NCI-H1436 treated with DMSO at 0.1 percent for 48 hours (cell line): ENCODE measurements around the gene RNF186.
"Not testable (repeated sequence)": the region's sequence is repeated elsewhere in the genome, so short reads cannot be mapped to it uniquely, and the experiment has no call there.

Source experiments
- DNase-seq: peaks from one replicate; lab custom pipeline; 2025; lab: John Stamatoyannopoulos, UW

Gene RNF186, protein sequence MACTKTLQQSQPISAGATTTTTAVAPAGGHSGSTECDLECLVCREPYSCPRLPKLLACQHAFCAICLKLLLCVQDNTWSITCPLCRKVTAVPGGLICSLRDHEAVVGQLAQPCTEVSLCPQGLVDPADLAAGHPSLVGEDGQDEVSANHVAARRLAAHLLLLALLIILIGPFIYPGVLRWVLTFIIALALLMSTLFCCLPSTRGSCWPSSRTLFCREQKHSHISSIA

DNA sequence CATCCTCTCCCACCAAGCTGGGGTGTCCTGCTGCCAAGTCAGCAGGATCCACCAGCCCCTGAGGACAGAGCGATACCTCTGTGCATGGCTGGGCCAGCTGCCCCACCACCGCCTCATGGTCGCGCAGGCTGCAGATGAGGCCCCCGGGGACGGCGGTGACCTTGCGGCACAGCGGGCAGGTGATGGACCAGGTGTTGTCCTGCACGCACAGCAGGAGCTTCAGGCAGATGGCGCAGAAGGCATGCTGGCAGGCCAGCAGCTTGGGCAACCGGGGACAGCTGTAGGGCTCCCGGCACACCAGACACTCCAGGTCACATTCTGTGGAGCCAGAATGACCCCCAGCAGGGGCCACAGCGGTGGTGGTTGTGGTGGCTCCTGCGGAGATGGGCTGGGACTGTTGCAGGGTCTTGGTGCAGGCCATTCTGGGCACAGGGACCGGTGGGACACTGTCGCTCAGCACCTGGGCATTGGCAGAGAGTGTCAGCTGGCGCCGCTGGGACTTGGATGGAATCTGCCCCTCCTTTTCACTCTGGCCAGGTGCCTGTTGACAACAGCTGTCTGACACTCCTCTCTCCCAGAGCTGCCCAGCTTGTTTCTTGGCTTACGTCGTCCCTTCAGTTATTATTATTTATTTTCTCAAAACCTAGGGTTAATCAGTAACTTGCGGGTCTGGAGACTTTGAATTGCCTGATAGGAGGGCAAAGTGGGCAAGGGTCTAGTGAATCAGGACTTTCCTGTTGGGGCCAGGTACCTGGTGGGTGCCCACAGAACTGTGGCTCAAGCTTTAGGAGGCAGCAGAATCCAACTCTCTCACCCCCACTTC, at the start of gene RNF186:
Gene RNF186 (minus strand): TSS at position 603 of the 823 bp plus-strand sequence. CDS start 182 bp downstream, at position 421.
- no peak for DNase-seq

DNA sequence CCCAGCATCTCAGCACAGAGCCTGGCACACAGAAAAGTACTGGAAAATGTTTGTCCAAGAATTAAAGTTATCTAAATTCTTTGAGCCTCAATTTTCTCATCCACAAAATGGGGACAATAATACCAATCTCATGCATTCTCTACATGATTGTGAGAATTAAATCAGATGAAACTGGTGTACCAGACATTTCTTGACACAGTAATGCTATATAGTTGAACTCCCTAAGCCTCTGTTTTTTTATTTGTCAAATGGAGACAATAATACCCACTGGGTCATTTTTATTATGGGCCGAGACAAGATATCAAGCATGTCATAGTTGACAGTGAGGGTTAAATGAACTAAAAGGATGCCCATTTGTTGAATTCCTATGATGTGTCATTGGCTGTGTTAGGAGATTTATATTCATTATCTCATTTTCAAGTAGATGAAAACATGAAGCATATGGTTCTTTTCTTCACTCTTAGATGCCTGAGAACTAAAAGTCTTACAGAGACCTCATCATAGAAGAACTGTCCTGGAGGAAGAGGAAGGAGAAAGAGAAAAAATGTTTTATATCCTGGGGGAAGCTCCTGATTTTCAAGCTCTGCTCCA, 49.6 kb upstream of the RNF186 start:
- no peak for DNase-seq

DNA sequence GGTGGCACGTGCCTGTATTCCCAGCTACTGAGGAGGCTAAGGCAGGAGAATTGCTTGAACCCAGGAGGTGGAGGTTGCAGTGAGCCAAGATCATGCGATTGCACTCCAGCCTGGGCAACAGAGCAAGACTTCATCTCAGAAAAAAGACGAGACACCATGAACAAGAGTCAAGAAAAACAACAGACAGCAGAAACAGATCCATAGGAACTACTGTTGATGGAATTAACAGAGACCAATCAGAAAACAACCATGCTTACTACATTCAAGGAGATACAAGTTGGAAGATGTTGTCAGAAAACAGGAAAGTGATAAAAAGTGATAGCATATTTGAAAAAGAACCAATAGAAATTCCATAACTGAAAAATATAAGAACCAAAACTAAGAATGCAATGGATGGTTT, 47.9 kb upstream of the RNF186 start:
- DNase-seq = no peak

DNA sequence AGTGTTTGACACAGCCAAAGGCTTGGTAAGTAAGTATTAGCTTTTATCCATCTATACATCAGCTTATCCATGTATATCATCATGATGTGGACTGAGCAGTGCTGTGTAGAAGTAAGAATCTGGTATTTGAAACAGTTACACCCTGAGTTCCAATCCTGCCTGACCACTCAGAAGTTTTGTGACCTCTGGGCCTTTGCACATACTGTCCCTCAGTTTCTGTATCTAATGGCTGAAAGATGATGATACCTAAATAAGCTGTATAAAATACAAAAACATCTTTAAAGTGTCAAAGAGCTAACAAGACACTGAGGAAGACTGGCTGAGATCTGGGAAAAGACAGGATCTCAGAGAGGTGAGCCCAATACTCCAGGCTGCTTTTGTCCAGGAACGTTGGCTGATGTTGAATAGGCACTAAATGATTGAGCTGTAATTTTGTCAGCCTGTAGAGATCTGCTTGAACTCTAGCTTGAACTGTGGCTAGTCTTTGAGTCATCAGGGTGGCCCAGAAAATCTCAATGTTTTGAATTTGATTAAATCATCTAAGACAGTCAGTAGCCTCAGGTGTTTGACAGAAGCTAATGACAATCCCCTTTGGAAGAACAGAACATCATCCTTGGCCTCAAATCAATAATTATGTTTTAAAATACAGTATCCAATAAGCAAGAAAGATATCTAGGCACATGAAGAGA, 46.9 kb upstream of the RNF186 start:
- no peak for DNase-seq

DNA sequence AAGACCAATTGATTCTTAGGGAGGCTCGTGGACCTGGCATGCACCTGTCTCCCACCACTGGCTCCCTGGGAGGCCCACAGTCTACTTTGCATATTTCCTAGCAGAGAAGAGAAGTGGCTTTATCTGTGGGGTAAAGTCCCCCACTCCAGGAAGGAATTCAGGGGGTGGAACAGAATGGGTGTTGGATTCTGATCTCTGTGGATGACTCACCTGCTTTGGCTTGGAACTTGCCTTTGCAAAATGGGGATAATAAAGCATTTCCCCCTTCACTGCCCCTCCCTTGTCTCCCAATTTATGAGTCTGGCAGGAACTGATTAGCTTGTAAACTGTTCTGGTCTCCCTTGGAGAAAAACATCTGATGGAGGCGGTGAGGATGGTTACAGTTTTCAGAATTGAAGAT, 46.0 kb upstream of the RNF186 start:
- DNase-seq = no peak

DNA sequence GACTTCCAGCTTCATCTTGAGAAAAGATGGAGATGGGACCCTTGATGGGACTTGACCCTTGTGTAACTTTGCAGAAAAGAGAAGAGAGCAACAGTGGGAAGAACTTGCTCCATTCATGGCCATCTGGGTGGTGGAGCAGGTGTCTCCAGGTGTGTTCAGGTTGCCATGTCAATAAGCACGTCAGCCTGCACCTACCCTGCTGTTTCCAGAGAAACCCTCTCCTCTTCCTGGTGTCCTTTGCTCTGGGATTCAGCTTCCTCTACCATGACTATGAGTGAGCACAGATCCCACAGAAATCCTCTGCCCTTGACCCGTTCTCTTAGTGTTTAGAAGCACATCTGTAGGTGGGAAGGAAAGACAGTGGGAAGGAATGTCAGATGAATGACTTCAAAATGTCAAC, 45.3 kb upstream of the RNF186 start:
- no peak for DNase-seq

DNA sequence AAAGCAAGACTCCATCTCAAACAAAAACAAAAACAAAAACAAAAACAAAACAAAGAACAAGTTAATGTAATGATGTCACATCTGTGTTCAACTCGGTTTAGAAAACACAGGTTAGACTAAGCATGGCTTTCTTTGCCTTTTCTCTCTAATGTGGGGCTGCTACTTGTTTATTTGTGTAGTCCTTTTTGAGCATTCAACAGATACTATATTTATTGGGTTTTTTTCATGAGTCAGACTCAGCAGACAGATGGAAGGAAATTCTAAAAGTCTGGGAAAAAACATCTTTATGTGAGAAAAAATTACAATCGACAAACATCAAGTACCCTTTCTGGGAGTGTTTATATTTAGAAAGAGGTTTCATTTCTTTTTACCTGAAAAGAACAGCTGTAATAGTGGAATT, 44.8 kb upstream of the RNF186 start:
- no peak for DNase-seq

DNA sequence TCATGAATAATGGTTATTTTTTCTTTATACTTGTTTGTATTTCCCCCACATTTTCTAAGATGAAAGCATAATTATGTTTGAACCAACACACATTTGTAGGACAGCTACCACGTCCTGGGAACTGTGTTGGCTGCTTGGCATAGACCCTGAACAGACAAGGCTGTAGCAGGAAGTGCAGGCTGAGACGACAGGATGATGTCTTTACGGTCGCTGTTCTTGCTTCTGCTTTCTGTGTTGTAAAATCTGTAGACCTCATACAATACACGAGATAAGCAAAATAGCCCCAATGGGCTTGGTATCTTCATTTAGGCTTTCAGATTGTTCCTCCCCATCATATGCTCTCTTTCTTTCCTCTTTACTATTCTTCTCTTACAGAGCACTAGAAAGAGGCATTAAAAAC, 43.8 kb upstream of the RNF186 start:
- no peak for DNase-seq

DNA sequence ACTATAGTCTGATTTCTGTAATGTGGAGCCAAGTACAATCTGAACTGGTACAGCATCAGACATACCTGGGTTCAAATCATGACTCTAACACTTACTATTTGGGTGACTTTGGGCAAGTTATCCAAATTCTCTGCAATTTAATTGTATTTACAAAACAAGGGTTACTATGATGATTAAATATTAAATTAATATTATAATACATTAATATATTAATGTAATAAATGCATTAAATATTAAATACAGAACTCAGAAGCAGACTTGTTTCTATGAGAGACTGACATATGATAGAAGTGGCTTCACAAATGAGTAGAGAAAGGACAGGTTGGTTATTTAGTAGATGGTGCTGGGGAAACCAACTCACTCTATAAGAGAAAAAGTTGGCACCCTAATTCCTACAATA, 39.8 kb upstream of the RNF186 start:
- DNase-seq = no peak

DNA sequence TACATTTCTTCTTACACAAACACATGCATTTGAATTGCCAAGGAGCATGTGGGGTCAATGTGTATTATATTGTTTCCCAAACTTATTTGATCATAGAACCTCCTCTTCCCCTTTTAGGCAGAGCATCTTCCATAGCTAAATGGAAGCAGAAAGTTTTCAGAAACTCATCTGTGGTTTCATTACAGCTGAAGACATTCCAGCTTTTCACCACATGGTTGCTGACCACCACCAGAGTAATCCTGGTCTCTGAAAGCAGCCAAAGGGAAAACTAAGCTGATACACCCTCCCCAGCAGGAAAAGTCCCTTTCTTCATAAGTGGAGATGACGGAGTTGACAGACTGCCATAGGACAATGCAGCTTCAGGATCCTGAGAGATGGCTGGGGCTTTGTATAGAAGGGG, 37.0 kb upstream of the RNF186 start:
- DNase-seq = no peak

DNA sequence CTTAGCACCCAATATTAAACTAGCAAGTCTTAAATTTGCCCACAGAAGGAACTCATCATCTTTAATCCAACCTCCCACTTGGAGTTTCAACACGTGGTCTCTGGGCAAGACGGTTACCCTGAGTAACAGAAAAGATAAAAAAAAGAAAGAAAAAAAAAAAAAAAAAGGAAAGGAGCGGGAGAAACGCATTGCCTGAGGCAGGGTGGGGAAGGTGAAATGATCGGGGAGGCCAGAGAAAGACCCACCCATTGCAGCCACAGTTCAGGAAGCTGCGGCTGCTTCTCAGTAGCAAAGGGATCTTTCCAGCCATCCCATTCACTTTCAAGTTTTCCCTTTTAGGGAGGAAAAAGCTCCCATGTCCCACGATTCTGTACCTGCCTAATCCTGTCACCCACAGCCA, 35.1 kb upstream of the RNF186 start:
- DNase-seq = no peak

DNA sequence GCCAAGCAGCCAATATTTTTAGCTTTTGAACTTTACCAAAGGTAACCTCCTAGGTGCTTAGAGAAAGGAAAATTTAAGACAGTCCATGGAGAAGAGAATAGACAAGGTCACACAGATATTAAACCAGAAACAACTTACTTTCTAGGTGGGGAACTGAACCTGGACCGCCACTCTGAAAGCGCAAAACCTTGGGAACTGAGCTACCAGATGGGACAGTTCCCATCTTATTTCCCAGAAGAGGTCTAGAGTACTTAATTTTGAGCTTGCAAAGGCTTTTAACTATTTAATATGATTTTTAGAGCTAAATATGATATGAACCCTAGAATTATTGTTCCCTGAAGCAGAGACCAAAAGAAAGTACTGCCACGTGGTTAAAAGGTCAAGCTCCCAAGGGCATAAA, 34.2 kb upstream of the RNF186 start:
- not testable (repeated sequence) for DNase-seq

DNA sequence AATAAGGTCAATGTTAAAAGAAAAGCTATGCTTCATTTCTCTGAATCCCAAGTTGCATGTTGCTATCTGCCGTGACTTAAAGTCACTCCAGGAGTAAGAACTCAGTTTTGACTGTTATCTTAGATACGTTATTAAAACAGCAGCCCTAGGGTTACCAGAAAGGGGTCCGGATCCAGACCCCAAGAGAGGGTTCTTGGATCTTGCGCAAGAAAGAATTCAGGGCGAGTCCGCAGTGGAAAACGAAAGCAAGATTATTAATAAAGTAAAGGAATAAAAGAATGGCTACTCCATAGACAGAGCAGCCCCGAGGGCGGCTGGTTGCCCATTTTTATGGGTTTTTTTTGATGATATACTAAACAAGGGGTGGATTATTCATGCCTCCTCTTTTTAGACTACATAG, 32.3 kb upstream of the RNF186 start:
- not testable (repeated sequence) for DNase-seq

DNA sequence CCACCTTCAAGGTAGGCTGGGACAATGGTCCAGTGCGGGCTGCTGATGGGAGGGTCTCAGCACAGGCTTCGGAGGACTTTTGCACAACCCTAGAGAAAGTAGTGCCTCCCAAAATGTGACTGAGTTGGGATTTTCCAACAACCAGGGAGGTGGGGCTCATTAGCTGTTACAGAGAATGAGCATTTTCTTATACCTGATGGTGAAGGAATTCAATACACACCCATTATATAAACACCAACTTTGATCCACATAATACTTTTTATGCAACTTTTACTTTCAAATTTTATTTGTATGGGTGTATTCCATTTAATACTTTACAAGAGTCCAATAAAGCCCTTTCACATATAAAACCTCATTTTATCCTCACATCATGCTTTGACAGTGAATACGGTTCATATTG, 31.3 kb upstream of the RNF186 start:
- no peak for DNase-seq

DNA sequence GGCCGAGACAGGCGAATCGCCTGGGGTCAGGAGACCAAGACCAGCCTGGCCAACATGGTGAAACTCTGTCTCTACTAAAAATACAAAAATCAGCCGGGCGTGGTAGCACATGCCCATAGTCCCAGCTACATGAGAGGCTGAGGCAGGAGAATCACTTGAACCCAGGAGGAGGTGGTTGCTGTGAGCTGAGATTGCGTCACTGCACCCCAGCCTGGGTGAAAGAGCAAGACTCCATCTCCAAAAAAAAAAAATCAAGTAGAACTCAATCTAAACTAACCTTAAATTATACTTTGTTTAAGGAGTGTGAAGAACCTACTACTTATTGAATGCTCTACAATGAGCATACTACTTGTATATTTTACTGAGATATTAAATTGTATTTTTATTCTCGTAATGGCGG, 30.5 kb upstream of the RNF186 start:
- no peak for DNase-seq

DNA sequence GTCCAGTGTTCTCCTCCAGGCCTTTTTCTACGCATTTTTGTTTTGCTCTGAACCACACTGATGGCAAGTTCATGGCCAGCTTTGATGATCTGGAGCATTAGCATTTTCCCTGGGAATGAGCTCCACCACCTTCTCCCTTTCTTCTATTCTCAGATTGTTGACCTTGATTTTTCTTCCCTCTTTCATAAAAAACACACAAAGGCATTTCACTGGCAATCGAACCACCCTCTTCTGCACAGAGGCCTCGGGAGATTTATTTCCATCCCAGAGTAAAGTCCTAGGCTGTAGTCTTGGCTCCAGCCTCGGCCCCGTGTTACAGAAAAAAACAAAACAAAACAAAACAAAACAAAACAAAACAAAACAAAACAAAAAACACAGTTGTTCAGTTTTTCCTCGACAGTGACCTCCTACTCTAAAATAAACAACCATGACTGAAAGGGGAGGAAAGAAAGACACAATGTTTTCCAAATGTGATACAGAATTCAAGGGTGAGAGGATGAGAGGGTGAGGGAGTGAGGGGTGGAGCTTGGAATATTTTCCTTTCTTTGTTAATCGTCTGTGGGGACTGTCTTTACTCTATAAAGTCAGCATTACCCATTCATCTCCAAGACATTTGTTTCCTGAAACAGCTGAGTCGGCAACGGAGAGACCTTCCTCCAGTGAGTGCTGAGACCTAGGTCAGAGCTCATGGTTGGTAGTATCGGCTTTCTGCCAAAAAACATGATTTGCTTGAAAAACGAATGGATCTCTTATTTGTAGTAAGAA, 29.8 kb upstream of the RNF186 start:
- no peak for DNase-seq

DNA sequence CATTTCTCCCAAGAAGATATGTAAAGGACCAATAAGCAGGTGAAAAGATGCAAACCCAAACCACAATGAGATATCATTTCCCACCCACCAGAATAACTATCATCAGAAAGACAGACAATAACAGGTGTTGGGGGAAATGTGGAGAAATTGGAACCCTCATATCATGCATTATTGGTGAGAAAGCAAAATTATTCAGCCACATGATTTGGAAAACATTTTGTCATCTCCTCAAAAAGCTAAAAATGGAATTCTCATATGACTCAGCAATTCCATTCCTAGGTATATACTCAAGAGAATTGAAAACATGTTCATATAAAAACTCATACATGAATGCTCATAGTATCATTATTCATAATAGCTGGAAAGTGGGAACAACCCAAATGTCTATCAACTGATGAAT, 25.1 kb upstream of the RNF186 start:
- DNase-seq = no peak

DNA sequence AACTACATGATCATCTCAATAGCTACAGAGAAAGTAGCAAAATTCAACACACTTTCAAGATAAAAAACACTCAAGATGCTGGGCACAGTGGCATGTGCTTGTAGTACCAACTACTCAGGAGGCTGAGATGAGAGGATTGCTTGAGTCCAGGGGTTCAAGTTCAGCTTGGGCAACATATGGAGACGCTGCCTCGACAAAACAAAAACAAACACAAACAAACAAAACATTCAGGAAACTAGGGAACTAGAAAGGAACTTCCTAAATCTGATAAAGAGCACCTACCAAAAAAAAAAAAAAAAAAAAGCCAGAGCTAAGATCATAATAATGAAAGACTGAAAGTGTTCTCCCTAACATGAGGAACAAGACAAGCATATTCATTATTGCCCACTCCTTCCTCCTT, 22.8 kb upstream of the RNF186 start:
- DNase-seq = no peak

DNA sequence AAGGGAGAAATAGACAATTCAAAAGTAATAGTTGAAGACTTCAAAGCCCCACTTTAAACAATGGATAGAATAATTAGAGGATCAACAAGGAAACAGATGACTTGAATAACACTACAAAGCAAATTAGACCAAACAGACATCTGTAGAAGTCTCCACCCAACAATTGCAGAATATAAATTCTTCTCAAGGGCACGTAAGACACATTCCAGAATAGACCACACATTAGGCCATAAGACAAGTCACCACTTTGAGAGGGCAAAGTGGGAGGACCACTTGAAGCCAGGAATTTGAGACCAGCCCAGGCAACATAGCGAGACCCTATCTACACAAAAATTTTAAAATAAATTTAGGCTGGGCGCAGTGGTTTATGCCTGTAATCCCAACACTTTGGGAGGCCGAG, 20.5 kb upstream of the RNF186 start:
- no peak for DNase-seq

DNA sequence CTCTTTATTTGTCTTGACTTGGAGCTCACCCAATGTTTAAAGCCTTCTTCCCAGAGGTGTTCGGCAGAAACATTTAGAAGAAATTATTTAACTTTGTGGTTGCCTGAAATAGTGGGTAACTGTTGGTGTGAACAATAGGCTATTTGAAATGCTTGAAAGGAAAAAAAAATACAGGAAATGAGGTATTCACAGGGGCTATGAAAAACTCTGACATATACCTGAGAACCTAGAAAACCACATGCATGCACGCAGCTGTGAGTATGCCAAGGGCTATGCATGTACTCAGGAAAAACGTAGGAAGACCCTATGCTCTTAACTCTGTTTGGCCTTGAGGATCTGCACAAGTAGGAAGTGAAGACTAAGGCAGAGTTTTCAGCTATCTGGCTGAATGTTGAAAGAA, 16.4 kb upstream of the RNF186 start:
- no peak for DNase-seq

DNA sequence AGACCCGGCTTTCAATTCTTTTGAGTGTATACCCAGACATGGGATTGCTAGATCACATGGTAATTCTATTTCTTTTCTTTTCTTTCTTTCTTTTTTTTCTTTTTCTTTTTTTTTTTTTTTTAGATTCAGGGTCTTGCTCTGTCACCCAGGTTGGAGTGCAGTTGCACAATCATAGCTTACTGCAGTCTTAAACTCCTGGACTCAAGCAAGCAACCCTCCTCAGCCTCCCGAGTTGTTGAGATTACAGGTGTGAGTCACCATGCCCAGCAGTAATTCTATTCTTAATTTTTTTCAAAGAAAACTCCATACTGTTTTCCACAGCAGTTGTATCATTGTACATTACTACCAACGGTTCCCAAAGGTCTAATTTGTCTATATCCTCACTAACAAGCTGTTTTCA, 13.5 kb upstream of the RNF186 start:
- no peak for DNase-seq

DNA sequence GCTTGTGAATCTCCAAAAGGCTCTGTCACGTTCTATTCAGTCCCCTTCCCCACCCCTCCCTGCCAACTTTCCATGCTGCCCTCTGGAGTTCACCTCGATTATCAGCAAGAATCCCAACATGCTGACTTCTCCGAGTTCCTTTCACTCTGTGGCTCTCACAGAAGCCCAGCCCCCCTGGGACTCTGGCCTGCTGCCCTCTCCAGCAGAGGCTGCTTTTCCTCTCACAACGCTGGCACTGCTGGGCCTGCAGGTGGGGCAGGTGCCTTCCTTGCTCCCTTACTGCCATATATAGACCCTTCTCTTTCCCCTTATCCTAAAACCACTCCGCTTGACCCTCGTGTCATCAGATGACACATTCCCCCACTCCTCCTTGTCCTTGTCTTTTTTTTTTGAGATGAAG, 10.2 kb upstream of the RNF186 start:
- no peak for DNase-seq
